Activated T-helper 1 cell treated with anti-CD3 and anti-CD28 coated beads, Interleukin-12 subunit alpha, Interleukin-12 subunit beta, Interleukin-2, Interleukin-4 antibody, amounts not matched to agents 30 ng/mL and 10 ng/mL and 1 ng/mL, durations not matched to agents 14 hours and 24 hours and 36 hours (primary cell): ENCODE data around the gene SLC4A9. TPM values are rescaled to one million over a fixed set of nuclear protein-coding genes. Genes with fewer than 3 reads are reported as not detected.
A peak's percentile ranks its signal among the peaks of the same experiment; 100 is the strongest.
"Not testable (repeated sequence)": the region's sequence is repeated elsewhere in the genome, so short reads cannot be mapped to it uniquely, and the experiment has no call there.

ENCODE experiments used
- DNase-seq: peaks from one replicate; pipeline ENCODE4 v3.0.0; 2021; ENCODE audit warnings: low spot score
- H3K27ac Mint-ChIP-seq: one replicate; pipeline ENCODE4 v1.8.0; 2021; ENCODE audit warnings: mild to moderate bottlenecking, mixed read lengths
- H3K27me3 Mint-ChIP-seq: one replicate; pipeline ENCODE4 v1.8.0; 2022; ENCODE audit warnings: mild to moderate bottlenecking, moderate library complexity, mixed read lengths; ENCODE audit not compliant: insufficient read depth
- H3K36me3 Mint-ChIP-seq: one replicate; pipeline ENCODE4 v1.8.0; 2021; ENCODE audit warnings: low read depth, mixed read lengths
- H3K4me1 Mint-ChIP-seq: one replicate; pipeline ENCODE4 v1.8.0; 2021; ENCODE audit warnings: low read depth, mixed read lengths
- H3K4me3 Mint-ChIP-seq: one replicate; pipeline ENCODE4 v1.8.0; 2021; ENCODE audit warnings: mild to moderate bottlenecking, moderate library complexity, mixed read lengths
- H3K9me3 Mint-ChIP-seq: one replicate; pipeline ENCODE4 v1.8.0; 2021; ENCODE audit warnings: mixed read lengths
- intact Hi-C: fragments of 100-400 bp; cut with micrococcal nuclease; formaldehyde crosslinking; loops from one replicate; pipeline ENCODE4 v1.15.1; 2024
- total RNA-seq: library from RNA; stranded (reverse); gene quantifications from 2 replicates; pipeline ENCODE4 v1.2.3, GENCODE V29; 2022

Gene SLC4A9
- total RNA-seq, 1 donor from 2014 or later: not detected

DNA sequence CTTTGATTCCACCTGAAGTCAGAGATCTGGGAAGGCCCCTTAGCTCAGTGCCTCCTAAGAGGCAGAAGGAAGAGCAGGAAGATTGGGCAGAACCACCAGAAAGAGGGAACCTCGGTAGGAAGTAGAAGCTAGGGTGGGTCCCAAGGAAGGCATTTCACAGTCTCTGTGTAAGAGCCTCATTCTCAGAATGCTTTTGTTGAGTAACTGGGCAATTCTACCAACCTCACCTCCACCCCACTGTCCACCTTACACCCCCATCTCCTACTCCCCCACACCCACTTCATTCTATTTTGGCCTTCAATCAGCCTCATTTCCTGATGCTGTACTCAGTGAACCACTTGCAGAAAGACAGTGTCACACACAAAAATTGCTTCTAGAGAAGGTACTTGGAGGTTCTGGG, 17.1 kb upstream of the SLC4A9 start:
- Mint-ChIP-seq H3K27me3 (no peaks in the 10 kb centered on the region), H3K4me1 (peaks cover 72% of the 10 kb centered on the region), H3K27ac (peak overlapping the region; percentile 99), H3K36me3 (peaks cover 38% of the 10 kb centered on the region), H3K9me3 (no peaks in the 10 kb centered on the region), H3K4me3 (peak overlapping the region; percentile 87)
- DNase-seq: no peak
- intact Hi-C loops: loop anchor here (1.0 kb wide), 2 partner anchors 8 to 40 kb away; partner anchors contain the start of gene PFDN1

- H3K4me3 Mint-ChIP-seq: peak overlapping the region; percentile 87
- not testable (repeated sequence) for H3K9me3 Mint-ChIP-seq, DNase-seq, H3K27me3 Mint-ChIP-seq
- intact Hi-C loops: loop anchor here (1.0 kb wide), 1 partner anchor 7 kb away; no protein-coding TSS in a partner anchor
- peaks cover 34% of the 10 kb centered on the region for H3K36me3 Mint-ChIP-seq
- peak overlapping the region; percentile 99 for H3K27ac Mint-ChIP-seq
- H3K4me1 Mint-ChIP-seq: peaks cover 72% of the 10 kb centered on the region
Observed at GRCh38 chr5:140343849-140344248, 16.1 kb upstream of the SLC4A9 start.

DNA sequence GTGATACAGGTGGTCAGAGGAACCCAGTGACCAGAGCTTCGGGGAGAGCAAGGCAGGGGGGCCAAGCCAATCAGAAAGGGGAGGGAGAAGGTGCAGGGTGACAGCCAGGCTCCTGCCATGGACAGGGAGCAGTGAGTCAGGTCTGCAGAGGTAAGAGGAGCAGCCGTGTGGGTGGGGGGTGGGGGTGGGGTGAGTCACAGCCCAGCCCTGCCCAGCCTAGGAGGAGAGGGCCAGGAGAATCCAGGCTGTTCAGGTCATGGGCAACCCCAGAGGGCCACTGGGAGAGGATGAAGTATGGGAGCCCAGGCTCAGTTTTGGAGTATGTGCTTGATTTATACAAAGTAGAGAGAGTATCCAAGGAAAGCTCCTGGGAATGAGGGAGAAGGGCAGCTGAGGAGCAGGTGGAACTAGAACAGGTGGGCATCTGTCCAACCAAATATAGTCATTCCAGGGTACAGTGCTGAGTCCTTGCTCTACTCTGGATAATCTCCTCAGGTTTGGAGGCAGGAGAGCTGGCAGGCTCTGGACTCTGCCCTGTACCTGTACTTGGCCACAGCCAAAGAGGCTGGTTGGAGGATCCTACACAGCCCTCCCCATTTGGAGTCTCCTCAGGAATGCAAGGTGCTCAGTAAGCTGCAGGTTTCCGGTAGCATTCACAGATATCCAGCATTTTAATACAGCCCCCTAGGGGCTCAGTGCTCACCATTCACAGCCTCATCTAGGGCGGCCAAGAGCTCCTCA, 15.1 kb upstream of the SLC4A9 start:
- DNase-seq: no peak
- H3K4me3 Mint-ChIP-seq: peak overlapping the region; percentile 87
- H3K9me3 Mint-ChIP-seq: no peaks in the 10 kb centered on the region
- peaks cover 31% of the 10 kb centered on the region for H3K36me3 Mint-ChIP-seq
- H3K27ac Mint-ChIP-seq: peak overlapping the region; percentile 99
- peaks cover 77% of the 10 kb centered on the region for H3K4me1 Mint-ChIP-seq
- intact Hi-C loops: loop anchor here (5.0 kb wide), 2 partner anchors 168 to 238 kb away; partner anchors contain the start of gene CYSTM1
- no peaks in the 10 kb centered on the region for H3K27me3 Mint-ChIP-seq

- Mint-ChIP-seq H3K4me3 (peak overlapping the region; percentile 87), H3K27me3 (no peaks in the 10 kb centered on the region), H3K4me1 (peaks cover 77% of the 10 kb centered on the region), H3K36me3 (peaks cover 27% of the 10 kb centered on the region), H3K27ac (peak overlapping the region; percentile 99), H3K9me3 (no peaks in the 10 kb centered on the region)
- intact Hi-C loops: loop anchor here (1.0 to 5.0 kb wide), 4 partner anchors 11 to 239 kb away; partner anchors contain the start of gene CYSTM1
- no peak for DNase-seq
Observed at GRCh38 chr5:140345919-140346347, 14.1 kb upstream of the SLC4A9 start.

GRCh38 chr5:140346348-140347221, 13.4 kb upstream of the SLC4A9 start, which contains the start of gene HBEGF:
HBEGF (minus strand) TSS chr5:140346603; CDS start chr5:140346328, 275 bp downstream.
- Mint-ChIP-seq H3K36me3 (peaks cover 21% of the 10 kb centered on the region), H3K27me3 (peaks cover 2% of the 10 kb centered on the region), H3K9me3 (no peaks in the 10 kb centered on the region), H3K27ac (peak within 1 kb of the TSS; percentile 99), H3K4me3 (peak within 1 kb of the TSS; percentile 87), H3K4me1 (peaks cover 77% of the 10 kb centered on the region)
- intact Hi-C loops: loop anchor here (1.0 to 5.0 kb wide), 4 partner anchors 11 to 239 kb away; partner anchors contain the start of gene CYSTM1
- peak; percentile 55 for DNase-seq

- H3K27ac Mint-ChIP-seq: peak overlapping the region; percentile 41
- intact Hi-C loops: loop anchor here (5.0 kb wide), 2 partner anchors 170 to 240 kb away; partner anchors contain the start of gene CYSTM1
- peaks cover 5% of the 10 kb centered on the region for H3K27me3 Mint-ChIP-seq
- H3K4me3 Mint-ChIP-seq: peak overlapping the region; percentile 83
- H3K9me3 Mint-ChIP-seq: no peaks in the 10 kb centered on the region
- peaks cover 15% of the 10 kb centered on the region for H3K36me3 Mint-ChIP-seq
- no peak for DNase-seq
- peaks cover 73% of the 10 kb centered on the region for H3K4me1 Mint-ChIP-seq
Observed at GRCh38 chr5:140347360-140347759, 12.6 kb upstream of the SLC4A9 start.

- Mint-ChIP-seq H3K27ac (no peak overlapping the region), H3K9me3 (no peaks in the 10 kb centered on the region), H3K36me3 (peaks cover 7% of the 10 kb centered on the region), H3K27me3 (peaks cover 5% of the 10 kb centered on the region), H3K4me1 (peaks cover 66% of the 10 kb centered on the region), H3K4me3 (peak overlapping the region; percentile 24)
- DNase-seq: no peak
- intact Hi-C loops: loop anchor here (5.0 kb wide), 2 partner anchors 171 to 241 kb away; partner anchors contain the start of gene CYSTM1
Observed at GRCh38 chr5:140348104-140348503, 11.9 kb upstream of the SLC4A9 start.

- Mint-ChIP-seq H3K4me3 (no peak overlapping the region), H3K27ac (no peak overlapping the region), H3K36me3 (peaks cover 6% of the 10 kb centered on the region), H3K4me1 (peaks cover 54% of the 10 kb centered on the region), H3K9me3 (no peaks in the 10 kb centered on the region), H3K27me3 (peaks cover 5% of the 10 kb centered on the region)
- no peak for DNase-seq
- intact Hi-C loops: loop anchor here (5.0 kb wide), 2 partner anchors 172 to 242 kb away; partner anchors contain the start of gene CYSTM1
Observed at GRCh38 chr5:140349244-140349643, 10.8 kb upstream of the SLC4A9 start.

- Mint-ChIP-seq H3K36me3 (no peaks in the 10 kb centered on the region), H3K4me3 (peak overlapping the region; percentile 21), H3K27ac (no peak overlapping the region), H3K4me1 (peaks cover 49% of the 10 kb centered on the region), H3K27me3 (peaks cover 5% of the 10 kb centered on the region), H3K9me3 (no peaks in the 10 kb centered on the region)
- intact Hi-C loops: loop anchor here (1.0 to 2.0 kb wide), 4 partner anchors 8 to 111 kb away; partner anchors contain the start of gene PFDN1
- peak; percentile 67 for DNase-seq
Observed at GRCh38 chr5:140351609-140352334, 8.2 kb upstream of the SLC4A9 start.

DNA sequence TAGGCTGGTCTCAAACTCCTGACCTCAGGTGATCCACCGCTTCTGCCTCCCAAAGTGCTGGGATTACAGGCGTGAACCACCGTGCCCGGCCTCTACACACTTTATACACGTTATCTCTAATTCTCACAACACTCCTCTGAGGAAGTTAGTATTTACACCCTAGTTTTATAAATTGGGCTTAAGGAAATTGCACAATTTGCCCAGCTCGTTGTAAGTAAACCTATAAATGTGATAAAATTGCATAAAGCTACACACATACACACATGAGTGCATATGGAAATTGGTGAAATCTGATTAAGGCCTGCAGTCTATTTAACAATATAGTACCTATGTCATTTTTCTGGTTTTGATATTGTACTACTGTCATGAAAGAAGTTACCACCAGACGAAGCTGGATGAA, 4.4 kb upstream of the SLC4A9 start:
- H3K27me3 Mint-ChIP-seq: peaks cover 8% of the 10 kb centered on the region
- peaks cover 31% of the 10 kb centered on the region for H3K4me1 Mint-ChIP-seq
- intact Hi-C loops: no loop called here
- H3K9me3 Mint-ChIP-seq: no peaks in the 10 kb centered on the region
- no peak for DNase-seq
- no peaks in the 10 kb centered on the region for H3K36me3 Mint-ChIP-seq
- H3K4me3 Mint-ChIP-seq: no peak overlapping the region
- H3K27ac Mint-ChIP-seq: no peak overlapping the region

- no peak overlapping the region for H3K27ac Mint-ChIP-seq
- peaks cover 4% of the 10 kb centered on the region for H3K27me3 Mint-ChIP-seq
- peak overlapping the region; percentile 74 for H3K4me3 Mint-ChIP-seq
- peaks cover 17% of the 10 kb centered on the region for H3K4me1 Mint-ChIP-seq
- intact Hi-C loops: loop anchor here (1.0 kb wide), 4 partner anchors 11 to 117 kb away; partner anchors contain the start of genes HBEGF and PFDN1
- DNase-seq: no peak
- H3K9me3 Mint-ChIP-seq: no peaks in the 10 kb centered on the region
- H3K36me3 Mint-ChIP-seq: no peaks in the 10 kb centered on the region
Observed at GRCh38 chr5:140356853-140357725, 2.9 kb upstream of the SLC4A9 start.
